ENCODE results near the gene ENTPD8. TPM values are rescaled to one million over a fixed set of nuclear protein-coding genes. Genes with fewer than 3 reads are reported as not detected.
A peak's percentile ranks its signal among the peaks of the same experiment; 100 is the strongest.
"Not testable (repeated sequence)": the region's sequence is repeated elsewhere in the genome, so short reads cannot be mapped to it uniquely, and the experiment has no call there.

The ENTPD8 gene
- total and polyA plus RNA-seq, 4 donors, result 0.08 to 0.45 (median 0.21) TPM

- WGBS, 2 donors, result 50 to 51% methylated on average over 34 of the region's 34 CpGs
Observed at GRCh38 chr9:137387114-137387890, 53.9 kb downstream of the ENTPD8 start.

GRCh38 chr9:137386507-137387113 lies 54.5 kb downstream of the ENTPD8 start:
- 73 to 79% methylated on average over 12 of the region's 12 CpGs for WGBS, 2 donors
- DNase-seq; ATAC-seq (ENCODE audit: insufficient read depth, low FRiP score); H3K4me3 ChIP-seq; H3K27me3 ChIP-seq (ENCODE audit: control insufficient read depth in 3 of 3, insufficient read depth in 3 of 3, low read length in 2 of 3); H3K9me3 ChIP-seq (ENCODE audit: control insufficient read depth in 4 of 4, insufficient read depth in 3 of 4, low read length in 3 of 4); H3K36me3 ChIP-seq (ENCODE audit: control insufficient read depth in 4 of 4, insufficient read depth in 4 of 4, low read length in 4 of 4); H3K9ac ChIP-seq (ENCODE audit: insufficient read depth in 1 of 2, low read length in 2 of 2): not testable (repeated sequence)
- Histone ChIP-seq H3K4me1 (ENCODE audit: control insufficient read depth in 5 of 5, insufficient read depth in 5 of 5, low read length in 5 of 5) (peaks cover 0 to 15% (median 6%) of the 10 kb centered on the region in 5 donors), H3K27ac (ENCODE audit: low read depth in 1 of 2, low read length in 1 of 2) (peak overlapping the region; percentile 72 to 85)

More at GRCh38 chr9:137387114-137387890, 53.9 kb downstream of the ENTPD8 start:
- Histone ChIP-seq H3K9me3 (ENCODE audit: control insufficient read depth in 4 of 4, insufficient read depth in 3 of 4, low read length in 3 of 4) (no peaks in the 10 kb centered on the region), H3K36me3 (ENCODE audit: control insufficient read depth in 4 of 4, insufficient read depth in 4 of 4, low read length in 4 of 4) (peaks cover 0 to 12% (median 0%) of the 10 kb centered on the region in 4 donors), H3K4me1 (ENCODE audit: control insufficient read depth in 5 of 5, insufficient read depth in 5 of 5, low read length in 5 of 5) (peaks cover 0 to 15% (median 6%) of the 10 kb centered on the region in 5 donors), H3K27me3 (ENCODE audit: control insufficient read depth in 3 of 3, insufficient read depth in 3 of 3, low read length in 2 of 3) (no peaks in the 10 kb centered on the region), H3K9ac (ENCODE audit: insufficient read depth in 1 of 2, low read length in 2 of 2) (no peak overlapping the region), H3K27ac (ENCODE audit: low read depth in 1 of 2, low read length in 1 of 2) (peak overlapping the region; percentile 72 to 85), H3K4me3 (no peak overlapping the region)
- ATAC-seq (ENCODE audit: insufficient read depth, low FRiP score), result no peak
- DNase-seq, result peak in 1 of 3 donors; percentile 44
- no peak for TF ChIP-seq CTCF (IDR thresholded peaks at IDR 0.05; ENCODE audit: control extremely low read depth, extremely low read depth)

- Histone ChIP-seq H3K27ac (ENCODE audit: low read depth in 1 of 2, low read length in 1 of 2) (no peak overlapping the region), H3K4me3 (no peak overlapping the region), H3K9me3 (ENCODE audit: control insufficient read depth in 4 of 4, insufficient read depth in 3 of 4, low read length in 3 of 4) (no peaks in the 10 kb centered on the region), H3K27me3 (ENCODE audit: control insufficient read depth in 3 of 3, insufficient read depth in 3 of 3, low read length in 2 of 3) (no peaks in the 10 kb centered on the region), H3K4me1 (ENCODE audit: control insufficient read depth in 5 of 5, insufficient read depth in 5 of 5, low read length in 5 of 5) (peaks cover 0 to 15% (median 6%) of the 10 kb centered on the region in 5 donors), H3K9ac (ENCODE audit: insufficient read depth in 1 of 2, low read length in 2 of 2) (no peak overlapping the region), H3K36me3 (ENCODE audit: control insufficient read depth in 4 of 4, insufficient read depth in 4 of 4, low read length in 4 of 4) (peaks cover 0 to 6% (median 0%) of the 10 kb centered on the region in 4 donors)
- 93 to 94% methylated on average over 24 to 26 of the region's 26 CpGs for WGBS, 2 donors
- TF ChIP-seq CTCF (IDR thresholded peaks at IDR 0.05; ENCODE audit: control extremely low read depth, extremely low read depth), result no peak
- ATAC-seq (ENCODE audit: insufficient read depth, low FRiP score) (no peak), DNase-seq (no peak)
Observed at GRCh38 chr9:137385061-137385655, 56.0 kb downstream of the ENTPD8 start.

Other genes with a start within 250 kb of the ENTPD8 start
- 10 to 100 TPM in 1 of 2 donors, 1 to 10 TPM in 1; 8.9 to 30.6 TPM for gene TPRN, start 240.6 kb downstream of the ENTPD8 start, total RNA-seq
- gene TPRN, start 240.6 kb downstream of the ENTPD8 start, polyA plus RNA-seq, result 10 to 100 TPM; 12.6 to 18.3 TPM
- gene TMEM203, start 235.7 kb downstream of the ENTPD8 start, total RNA-seq, result 10 to 100 TPM; 26.0 to 35.8 TPM
- gene TMEM203, start 235.7 kb downstream of the ENTPD8 start, polyA plus RNA-seq, result 10 to 100 TPM; 31.8 to 39.3 TPM
- 10 to 100 TPM in 1 of 2 donors, 1 to 10 TPM in 1; 4.5 to 22.0 TPM for gene NDOR1, start 235.7 kb downstream of the ENTPD8 start, total RNA-seq
- gene NDOR1, start 235.7 kb downstream of the ENTPD8 start, polyA plus RNA-seq, result 10 to 100 TPM; 11.8 to 12.2 TPM
- gene RNF208, start 219.1 kb downstream of the ENTPD8 start, total RNA-seq, result 1 to 10 TPM; 1.7 to 7.5 TPM
- 10 to 100 TPM in 1 of 2 donors, 1 to 10 TPM in 1; 3.1 to 12.0 TPM for gene RNF208, start 219.1 kb downstream of the ENTPD8 start, polyA plus RNA-seq
- under 1 TPM in 1 of 2 donors, not detected in 1; 0.92 TPM for gene CYSRT1, start 216.2 kb downstream of the ENTPD8 start, total RNA-seq
- 1 to 10 TPM in 1 of 2 donors, under 1 TPM in 1; 0.70 to 2.7 TPM for gene CYSRT1, start 216.2 kb downstream of the ENTPD8 start, polyA plus RNA-seq
- gene RNF224, start 213.9 kb downstream of the ENTPD8 start, total RNA-seq, result 1 to 10 TPM in 1 of 2 donors, under 1 TPM in 1; 0.52 to 1.1 TPM
- gene RNF224, start 213.9 kb downstream of the ENTPD8 start, polyA plus RNA-seq, result 1 to 10 TPM in 1 of 2 donors, under 1 TPM in 1; 0.24 to 1.1 TPM
- under 1 TPM in 1 of 2 donors, not detected in 1; 0.65 TPM for gene SLC34A3, start 210.5 kb downstream of the ENTPD8 start, total RNA-seq
- under 1 TPM; 0.03 to 0.12 TPM for gene SLC34A3, start 210.5 kb downstream of the ENTPD8 start, polyA plus RNA-seq
- 100 to 1,000 TPM; 163 to 505 TPM for gene TUBB4B, start 200.1 kb downstream of the ENTPD8 start, total RNA-seq
- 100 to 1,000 TPM; 326 to 338 TPM for gene TUBB4B, start 200.1 kb downstream of the ENTPD8 start, polyA plus RNA-seq
- not detected for gene STPG3, start 190.1 kb downstream of the ENTPD8 start, total RNA-seq
- gene STPG3, start 190.1 kb downstream of the ENTPD8 start, polyA plus RNA-seq, result under 1 TPM in 1 of 2 donors, not detected in 1; 0.18 TPM
- gene NELFB, start 186.0 kb downstream of the ENTPD8 start, total RNA-seq, result 10 to 100 TPM; 30.4 to 56.2 TPM
- gene NELFB, start 186.0 kb downstream of the ENTPD8 start, polyA plus RNA-seq, result 10 to 100 TPM; 37.3 to 51.1 TPM
- 10 to 100 TPM; 12.1 to 42.5 TPM for gene TOR4A, start 163.6 kb downstream of the ENTPD8 start, total RNA-seq
- gene TOR4A, start 163.6 kb downstream of the ENTPD8 start, polyA plus RNA-seq, result 10 to 100 TPM in 1 of 2 donors, 1 to 10 TPM in 1; 9.6 to 29.2 TPM
- gene NRARP, start 139.1 kb downstream of the ENTPD8 start, total RNA-seq, result 10 to 100 TPM in 1 of 2 donors, 1 to 10 TPM in 1; 5.2 to 10.8 TPM
- 1 to 10 TPM; 2.1 to 6.4 TPM for gene NRARP, start 139.1 kb downstream of the ENTPD8 start, polyA plus RNA-seq
- 10 to 100 TPM; 17.5 to 21.5 TPM for gene EXD3, start 18.2 kb downstream of the ENTPD8 start, total RNA-seq
- gene EXD3, start 18.2 kb downstream of the ENTPD8 start, polyA plus RNA-seq, result 10 to 100 TPM in 1 of 2 donors, 1 to 10 TPM in 1; 8.6 to 30.5 TPM
- gene NOXA1, start 18.0 kb downstream of the ENTPD8 start, total RNA-seq, result 10 to 100 TPM in 1 of 2 donors, 1 to 10 TPM in 1; 3.1 to 10.1 TPM
- 10 to 100 TPM in 1 of 2 donors, 1 to 10 TPM in 1; 2.1 to 11.7 TPM for gene NOXA1, start 18.0 kb downstream of the ENTPD8 start, polyA plus RNA-seq
- 10 to 100 TPM; 13.8 to 34.1 TPM for gene NSMF, start 18.0 kb upstream of the ENTPD8 start, total RNA-seq
- gene NSMF, start 18.0 kb upstream of the ENTPD8 start, polyA plus RNA-seq, result 10 to 100 TPM; 26.1 to 39.8 TPM
- 1 to 10 TPM; 6.5 to 8.9 TPM for gene PNPLA7, start 109.0 kb upstream of the ENTPD8 start, total RNA-seq
- gene PNPLA7, start 109.0 kb upstream of the ENTPD8 start, polyA plus RNA-seq, result 1 to 10 TPM in 1 of 2 donors, under 1 TPM in 1; 0.79 to 8.8 TPM
- 10 to 100 TPM; 24.2 to 55.2 TPM for gene MRPL41, start 110.5 kb upstream of the ENTPD8 start, total RNA-seq
- gene MRPL41, start 110.5 kb upstream of the ENTPD8 start, polyA plus RNA-seq, result 100 to 1,000 TPM in 1 of 2 donors, 10 to 100 TPM in 1; 51.3 to 110 TPM
- gene DPH7, start 137.6 kb upstream of the ENTPD8 start, total RNA-seq, result 10 to 100 TPM; 28.0 to 36.5 TPM
- 10 to 100 TPM; 23.6 to 32.6 TPM for gene DPH7, start 137.6 kb upstream of the ENTPD8 start, polyA plus RNA-seq
- 10 to 100 TPM; 11.4 to 25.5 TPM for gene ZMYND19, start 149.2 kb upstream of the ENTPD8 start, total RNA-seq
- 10 to 100 TPM; 15.4 to 29.1 TPM for gene ZMYND19, start 149.2 kb upstream of the ENTPD8 start, polyA plus RNA-seq
- gene ARRDC1, start 164.3 kb upstream of the ENTPD8 start, total RNA-seq, result 10 to 100 TPM; 57.4 to 94.8 TPM
- 100 to 1,000 TPM in 1 of 2 donors, 10 to 100 TPM in 1; 94.4 to 137 TPM for gene ARRDC1, start 164.3 kb upstream of the ENTPD8 start, polyA plus RNA-seq
- gene EHMT1, start 177.6 kb upstream of the ENTPD8 start, total RNA-seq, result 10 to 100 TPM; 76.4 to 91.5 TPM
- gene EHMT1, start 177.6 kb upstream of the ENTPD8 start, polyA plus RNA-seq, result 10 to 100 TPM; 32.2 to 39.9 TPM

Data from lung (tissue), 12 donors.